H1 (cell line): ENCODE data around the gene ZBTB20. TPM values are rescaled to one million over a fixed set of nuclear protein-coding genes. Genes with fewer than 3 reads are reported as not detected.

Source experiments
- CTCF ChIA-PET: fragments of 300-600 bp; sonication (Branson Sonifier 250); formaldehyde crosslinking; loops from one replicate; lab custom pipeline; 2021; ENCODE audit not compliant: partially characterized antibody; lab: Charles Lee
- POLR2A ChIA-PET: fragments of 300-600 bp; sonication (Branson Sonifier 250); formaldehyde crosslinking; loops from one replicate; lab custom pipeline; 2021; ENCODE audit warnings: inconsistent platforms; ENCODE audit not compliant: partially characterized antibody; lab: Charles Lee
- DNase-seq, 2 experiments: peaks; one replicate each; pipeline versions ENCODE4 v3.0.0 to v3.0.0-alpha.2; 2010 to 2022; ENCODE audit warnings: low spot score in 2 of 2, low read depth in 1 of 2, mixed read lengths in 1 of 2
- FAIRE-seq: peaks from 2 replicates; lab custom pipeline; 2011; peaks lifted over from hg19 to GRCh38; lab: Jason Lieb, UNC
- H2AFZ ChIP-seq: 2 replicates; pipeline ENCODE4 v1.8.1; 2012; ENCODE audit warnings: low read length, inconsistent platforms
- H2AK5ac ChIP-seq: 2 replicates; pipeline ENCODE4 v1.6.1; 2013; ENCODE audit warnings: low read depth, low read length
- H2BK120ac ChIP-seq: replicated peaks from 2 replicates; pipeline ENCODE3; 2013; ENCODE audit warnings: low read depth, low read length, inconsistent platforms
- H2BK12ac ChIP-seq: 2 replicates; pipeline ENCODE4 v1.6.1; 2013; ENCODE audit warnings: low read depth, low read length
- H2BK15ac ChIP-seq: 2 replicates; pipeline ENCODE4 v1.6.1; 2013; ENCODE audit warnings: low read length
- H2BK20ac ChIP-seq: 2 replicates; pipeline ENCODE4 v1.6.1; 2013; ENCODE audit warnings: low read length
- H2BK5ac ChIP-seq: 2 replicates; pipeline ENCODE4 v1.6.1; 2013; ENCODE audit warnings: low read depth, low read length
- H3K14ac ChIP-seq: 2 replicates; pipeline ENCODE4 v1.6.1; 2013; ENCODE audit warnings: inconsistent platforms; ENCODE audit not compliant: insufficient read length
- H3K18ac ChIP-seq: 2 replicates; pipeline ENCODE4 v1.6.1; 2013; ENCODE audit warnings: low read length; ENCODE audit errors: extremely low read depth
- H3K23ac ChIP-seq: 2 replicates; pipeline ENCODE4 v1.6.1; 2013; ENCODE audit warnings: inconsistent platforms; ENCODE audit not compliant: insufficient read length
- H3K23me2 ChIP-seq: 2 replicates; pipeline ENCODE4 v1.6.1; 2013; ENCODE audit warnings: low read depth, low read length
- H3K27ac ChIP-seq: 2 replicates; pipeline ENCODE4 v1.6.1; 2011; ENCODE audit warnings: low read depth, low read length, inconsistent platforms
- H3K27me3 ChIP-seq, 4 experiments: replicated peaks in 1 of 4; 1 replicate in 1 of 4; 2 replicates in 3 of 4; pipeline versions ENCODE4 v1.6.1 to v1.8.1; 2011 to 2013; ENCODE audit warnings: low read length in 3 of 4, mild to moderate bottlenecking in 3 of 4, inconsistent platforms in 2 of 4, mixed read lengths in 2 of 4, moderate library complexity in 1 of 4; ENCODE audit not compliant: control insufficient read depth in 3 of 4, insufficient read depth in 3 of 4; ENCODE audit errors: extremely low read depth in 1 of 4
- H3K36me3 ChIP-seq, 4 experiments: 2 replicates each; pipeline versions ENCODE4 v1.6.1 to v1.8.1; 2011 to 2013; ENCODE audit warnings: mild to moderate bottlenecking in 4 of 4, low read length in 3 of 4, moderate library complexity in 2 of 4, control low read depth in 1 of 4, inconsistent platforms in 1 of 4; ENCODE audit not compliant: insufficient read depth in 4 of 4, control insufficient read depth in 2 of 4
- H3K4ac ChIP-seq: replicated peaks from 2 replicates; pipeline ENCODE3; 2013; ENCODE audit warnings: low read length, low read depth, mixed read lengths, inconsistent platforms; ENCODE audit not compliant: insufficient read length
- H3K4me1 ChIP-seq, 4 experiments: replicated peaks in 1 of 4; 1 replicate in 1 of 4; 2 replicates in 3 of 4; pipeline versions ENCODE4 v1.6.1 to v1.8.1; 2011 to 2013; ENCODE audit warnings: low read length in 3 of 4, inconsistent platforms in 2 of 4, mixed read lengths in 1 of 4; ENCODE audit not compliant: insufficient read depth in 4 of 4, control insufficient read depth in 3 of 4
- H3K4me2 ChIP-seq, 2 experiments: 2 replicates each; pipeline versions ENCODE4 v1.6.1 to v1.8.1; 2011 to 2013; ENCODE audit warnings: low read depth in 2 of 2, low read length in 2 of 2, control low read depth in 1 of 2, inconsistent platforms in 1 of 2, mild to moderate bottlenecking in 1 of 2; ENCODE audit not compliant: insufficient read depth in 1 of 2
- H3K4me3 ChIP-seq, 4 experiments: fragments of 200-600, 300-600 bp in 1 of 4; sonication (generic), shearing (Covaris generic), sonication (Bioruptor Twin) in 1 of 4; 2 replicates each; pipeline versions ENCODE4 v1.5.1 to v1.8.1; 2011 to 2016; ENCODE audit warnings: low read length in 4 of 4, low read depth in 3 of 4, control low read depth in 2 of 4, inconsistent platforms in 2 of 4, mild to moderate bottlenecking in 2 of 4, mixed read lengths in 1 of 4, moderate library complexity in 1 of 4; ENCODE audit not compliant: insufficient read depth in 2 of 4; ENCODE audit errors: extremely low read depth in 1 of 4
- H3K56ac ChIP-seq: replicated peaks from 2 replicates; pipeline ENCODE3; 2013; ENCODE audit warnings: low read depth, mild to moderate bottlenecking, mixed read lengths, low read length, inconsistent platforms; ENCODE audit not compliant: insufficient read length
- H3K79me1 ChIP-seq: 2 replicates; pipeline ENCODE4 v1.6.1; 2013; ENCODE audit warnings: low read depth, low read length, control low read depth
- H3K79me2 ChIP-seq, 2 experiments: 2 replicates each; pipeline versions ENCODE4 v1.6.1 to v1.8.1; 2012 to 2013; ENCODE audit warnings: low read length in 2 of 2, mild to moderate bottlenecking in 2 of 2, inconsistent platforms in 1 of 2; ENCODE audit not compliant: insufficient read depth in 2 of 2, control insufficient read depth in 1 of 2
- H3K9ac ChIP-seq, 4 experiments: replicated peaks in 1 of 4; 1 replicate in 1 of 4; 2 replicates in 3 of 4; pipeline versions ENCODE4 v1.6.1 to v1.8.1; 2011 to 2013; ENCODE audit warnings: low read depth in 3 of 4, low read length in 3 of 4, control low read depth in 2 of 4, mild to moderate bottlenecking in 2 of 4, moderate library complexity in 2 of 4, inconsistent platforms in 1 of 4; ENCODE audit errors: extremely low read depth in 1 of 4
- H3K9me3 ChIP-seq, 2 experiments: 2 replicates each; pipeline versions ENCODE4 v1.6.1 to v1.8.1; 2012 to 2013; ENCODE audit warnings: mild to moderate bottlenecking in 2 of 2, moderate library complexity in 2 of 2, control low read depth in 1 of 2, inconsistent platforms in 1 of 2, low read depth in 1 of 2, low read length in 1 of 2, mixed read lengths in 1 of 2; ENCODE audit not compliant: insufficient read depth in 2 of 2
- H4K20me1 ChIP-seq, 2 experiments: replicated peaks in 1 of 2; 2 replicates each; pipeline versions ENCODE3 to v1.8.1; 2011 to 2013; ENCODE audit warnings: inconsistent platforms in 2 of 2, low read length in 2 of 2, mild to moderate bottlenecking in 1 of 2; ENCODE audit not compliant: insufficient read depth in 2 of 2, control insufficient read depth in 1 of 2
- H4K5ac ChIP-seq: 2 replicates; pipeline ENCODE4 v1.6.1; 2013; ENCODE audit warnings: low read length, low read depth, mixed read lengths, inconsistent platforms; ENCODE audit not compliant: insufficient read length
- H4K8ac ChIP-seq: 2 replicates; pipeline ENCODE4 v1.8.0; 2013; ENCODE audit warnings: mild to moderate bottlenecking, moderate library complexity, low read length, inconsistent platforms; ENCODE audit not compliant: insufficient read depth; ENCODE audit errors: extremely low read depth
- H4K91ac ChIP-seq: replicated peaks from 2 replicates; pipeline ENCODE3; 2013; ENCODE audit warnings: low read length, mixed read lengths, inconsistent platforms; ENCODE audit not compliant: insufficient read length
- CEBPB ChIP-seq: IDR thresholded peaks from 2 replicates; pipeline ENCODE4 v1.6.1; 2012; ENCODE audit warnings: low read depth, low read length
- CHD1 ChIP-seq: IDR thresholded peaks from 2 replicates; pipeline ENCODE4 v1.6.1; 2012; ENCODE audit warnings: low read depth, low read length, improper control_type of control experiment
- EGR1 ChIP-seq: IDR thresholded peaks from 2 replicates; pipeline ENCODE4 v1.6.1; 2011; ENCODE audit warnings: low read depth, low read length, borderline replicate concordance
- EZH2 ChIP-seq: fragments of 200-600 bp; sonication (generic); IDR thresholded peaks from 2 replicates; pipeline ENCODE4 v1.7.1; 2012; ENCODE audit warnings: low read depth, mild to moderate bottlenecking, moderate library complexity, low read length, inconsistent platforms; ENCODE audit not compliant: severe bottlenecking
- GTF2F1 ChIP-seq: IDR thresholded peaks from 2 replicates; pipeline ENCODE4 v1.6.1; 2012; ENCODE audit warnings: low read depth, low read length, improper control_type of control experiment, borderline replicate concordance
- HDAC2 ChIP-seq, 2 experiments: fragments of 300-600 bp in 1 of 2; sonication (generic) in 1 of 2; IDR thresholded peaks; 2 replicates each; pipeline ENCODE4 v1.6.1; 2011 to 2012; ENCODE audit warnings: low read depth in 2 of 2, low read length in 2 of 2, mild to moderate bottlenecking in 2 of 2, moderate library complexity in 2 of 2, borderline replicate concordance in 1 of 2, inconsistent platforms in 1 of 2
- JUN ChIP-seq: IDR thresholded peaks from 2 replicates; pipeline ENCODE4 v1.6.1; 2011; ENCODE audit warnings: low read depth, mild to moderate bottlenecking, improper control_type of control experiment, low read length
- KDM4A ChIP-seq: IDR thresholded peaks from one replicate; pipeline ENCODE4 v1.7.1; 2012; ENCODE audit warnings: low read depth, mild to moderate bottlenecking, moderate library complexity, low read length, inconsistent platforms; ENCODE audit not compliant: severe bottlenecking
- NANOG ChIP-seq: IDR thresholded peaks from 2 replicates; pipeline ENCODE4 v1.6.1; 2011; ENCODE audit warnings: low read length, low read depth, mild to moderate bottlenecking, inconsistent platforms; ENCODE audit not compliant: insufficient read depth, poor library complexity, severe bottlenecking
- RAD21 ChIP-seq, 2 experiments: IDR thresholded peaks in 1 of 2; conservative IDR thresholded peaks in 1 of 2; 2 replicates each; pipeline ENCODE4 v1.6.1; 2011; ENCODE audit warnings: low read depth in 2 of 2, low read length in 2 of 2, improper control_type of control experiment in 1 of 2, inconsistent platforms in 1 of 2, mild to moderate bottlenecking in 1 of 2, moderate library complexity in 1 of 2
- RFX5 ChIP-seq: IDR thresholded peaks from 2 replicates; pipeline ENCODE4 v1.6.1; 2011; ENCODE audit warnings: low read depth, low read length, improper control_type of control experiment, borderline replicate concordance
- RXRA ChIP-seq: IDR thresholded peaks from 2 replicates; pipeline ENCODE4 v1.6.1; 2011; ENCODE audit warnings: low read depth, mild to moderate bottlenecking, low read length, moderate library complexity; ENCODE audit not compliant: insufficient read depth
- SIRT6 ChIP-seq: IDR thresholded peaks from one replicate; pipeline ENCODE4 v1.7.1; 2012; ENCODE audit warnings: low read length, inconsistent platforms
- SP4 ChIP-seq: IDR thresholded peaks from 2 replicates; pipeline ENCODE4 v1.6.1; 2012; ENCODE audit warnings: low read length, inconsistent platforms
- WGBS, 2 experiments: shearing (Covaris generic) in 1 of 2; methylation state at CpG; one replicate each; pipeline versions ENCODE4 v1.1.6 to v1.1.7; 2013 to 2015; ENCODE audit warnings: low lambda C conversion rate in 2 of 2, mixed read lengths in 2 of 2, inconsistent platforms in 1 of 2, low coverage in 1 of 2, missing lambda C conversion rate in 1 of 2; ENCODE audit not compliant: insufficient replicate concordance in 2 of 2, insufficient coverage in 1 of 2, insufficient read length in 1 of 2; ENCODE audit errors: extremely low coverage in 1 of 2, missing lambda C conversion rate in 1 of 2; 5-methylcytosine and 5-hydroxymethylcytosine counted together
- polyA plus RNA-seq, 7 experiments: library from polyadenylated mRNA; depleted of rRNA in 3 of 7; stranded (reverse) in 5 of 7; unstranded in 2 of 7; fragments of >200 nt in 5 of 7; fragments of 200-250 nt in 2 of 7; gene quantifications; 1 replicate in 5 of 7; 2 replicates in 1 of 7; 4 replicates in 1 of 7; pipeline versions ENCODE4 v1.2.1 to v1.2.3, GENCODE V29; 2011 to 2013; ENCODE audit warnings: missing spikeins in 2 of 7, mixed read lengths in 2 of 7
- total RNA-seq: library from RNA; stranded (reverse); fragmentation: NEBNext Ultra II Directional; extraction: Animal tissue kit (Norgen Biotek cat#: 25700); gene quantifications from 2 replicates; pipeline ENCODE4 v1.2.1, GENCODE V29; 2021

ZBTB20 gene
- total and polyA plus RNA-seq, 2 of the 8 experiments (the other 6 are each of a cell fraction or from before 2014, with no cell fraction given), result 0.35 to 1.3 TPM

DNA sequence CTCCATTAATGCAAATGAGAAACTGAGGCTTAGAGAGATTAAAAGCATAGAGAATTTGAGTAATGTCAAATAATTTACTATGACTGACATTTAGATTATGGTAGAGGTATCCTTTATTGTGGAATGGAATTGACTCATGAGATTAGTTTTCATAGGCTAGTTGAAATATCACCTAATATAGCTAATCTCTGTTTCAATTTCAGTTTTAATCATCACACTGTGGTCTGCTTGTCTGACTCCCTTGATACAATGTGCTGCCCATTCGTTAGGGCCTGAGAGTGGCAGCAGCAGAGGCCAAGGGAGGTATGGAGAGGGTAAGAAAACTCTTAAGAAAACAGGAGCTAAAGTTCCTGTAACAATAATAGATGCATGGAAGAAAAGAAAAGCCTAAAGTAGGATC, 13.2 kb upstream of the ZBTB20 start:
- DNase-seq (no peak), FAIRE-seq (no peak)
- Histone ChIP-seq H3K18ac (no peak overlapping the region), H3K9me3 (peaks cover 15 to 17% of the 10 kb centered on the region in 2 experiments), H2BK5ac (no peak overlapping the region), H3K79me1 (no peaks in the 10 kb centered on the region), H3K79me2 (no peaks in the 10 kb centered on the region), H3K4me2 (no peak overlapping the region), H3K23me2 (no peaks in the 10 kb centered on the region), H3K36me3 (no peaks in the 10 kb centered on the region), H3K23ac (no peak overlapping the region), H4K20me1 (no peaks in the 10 kb centered on the region), H2BK15ac (no peak overlapping the region), H4K91ac (no peak overlapping the region), H3K4me3 (no peak overlapping the region), H3K9ac (no peak overlapping the region), H2BK20ac (no peak overlapping the region), H4K5ac (no peak overlapping the region), H2AFZ (no peak overlapping the region), H3K56ac (no peak overlapping the region), H2BK120ac (no peak overlapping the region), H3K14ac (no peak overlapping the region), H3K4me1 (peaks cover 0 to 10% (median 0%) of the 10 kb centered on the region in 4 experiments; a peak in 2 of 7 replicates), H3K4ac (no peak overlapping the region), H4K8ac (no peak overlapping the region), H2AK5ac (no peak overlapping the region), H2BK12ac (no peak overlapping the region), H3K27ac (no peak overlapping the region), H3K27me3 (no peaks in the 10 kb centered on the region)
- POLR2A ChIA-PET, result no interaction called here
- 87% methylated on average over 1 of the region's 1 CpG; no CpG with 5 or more reads in 1 of the 2 experiments for WGBS, 2 experiments
- CTCF ChIA-PET, result no interaction called here
- TF ChIP-seq CEBPB (no peak), SIRT6 (no peak), KDM4A (no peak), SP4 (no peak), EZH2 (no peak), RXRA (no peak), HDAC2 (IDR thresholded peaks at IDR 0.05; ENCODE audit: borderline replicate concordance in 1 of 2, low read depth in 2 of 2, low read length in 2 of 2) (no peak), JUN (no peak), NANOG (no peak), EGR1 (no peak), RAD21 (IDR thresholded peaks at IDR 0.05 in 1 of 2, conservative IDR thresholded peaks at IDR 0.05 in 1 of 2; ENCODE audit: low read depth in 2 of 2, low read length in 2 of 2) (no peak), GTF2F1 (no peak), CHD1 (no peak), RFX5 (no peak)
